IMR-90 (cell line): ENCODE results near the gene ARMC6. TPM values are rescaled to one million over a fixed set of nuclear protein-coding genes. Genes with fewer than 3 reads are reported as not detected.

Experiments
- ATAC-seq: fragments of 200-7000 bp; cut with Tn5 transposase; 2 replicates; pipeline ENCODE4 v1.9.1; 2020; ENCODE audit warnings: low read depth, mild to moderate bottlenecking, moderate library complexity
- BruUV-seq: library from RNA; stranded (reverse); fragments of 400-500 nt; replicated peaks from 2 replicates; lab custom pipeline; 2021; lab: Mats Ljungman, UMichigan
- CTCF ChIA-PET: fragments of 300-600 bp; formaldehyde crosslinking; extraction: SDS; loops from one replicate; lab custom pipeline; 2021; ENCODE audit warnings: antibody characterized with exemption; lab: Yijun Ruan, JAX
- POLR2A ChIA-PET: fragments of 300-600 bp; sonication (Branson Sonifier 250); formaldehyde crosslinking; loops from one replicate; lab custom pipeline; 2022; ENCODE audit warnings: antibody characterized with exemption; ENCODE audit not compliant: unreplicated experiment; lab: Charles Lee
- DNase-seq: peaks from one replicate; pipeline ENCODE4 v3.0.0; 2013
- H2AFZ ChIP-seq: replicated peaks from 2 replicates; pipeline ENCODE3; 2013; ENCODE audit warnings: low read length, mild to moderate bottlenecking; ENCODE audit not compliant: poor library complexity
- H2AK5ac ChIP-seq: 2 replicates; pipeline ENCODE4 v1.6.1; 2013; ENCODE audit warnings: low read depth, low read length, inconsistent platforms
- H2AK9ac ChIP-seq: replicated peaks from 2 replicates; pipeline ENCODE3; 2013; ENCODE audit warnings: mild to moderate bottlenecking, low read depth, low read length, moderate library complexity; ENCODE audit not compliant: poor library complexity
- H2BK120ac ChIP-seq: 2 replicates; pipeline ENCODE4 v1.6.1; 2013; ENCODE audit warnings: low read depth, low read length, inconsistent platforms
- H2BK15ac ChIP-seq: 3 replicates; pipeline ENCODE4 v1.6.1; 2013; ENCODE audit warnings: low read depth, low read length, inconsistent platforms
- H2BK20ac ChIP-seq: 2 replicates; pipeline ENCODE4 v1.6.1; 2013; ENCODE audit warnings: low read depth, mild to moderate bottlenecking, inconsistent platforms, low read length, moderate library complexity
- H2BK5ac ChIP-seq: 2 replicates; pipeline ENCODE4 v1.6.1; 2013; ENCODE audit warnings: mild to moderate bottlenecking, low read depth, low read length, inconsistent platforms; ENCODE audit not compliant: poor library complexity, severe bottlenecking
- H3K14ac ChIP-seq: replicated peaks from 2 replicates; pipeline ENCODE4 v1.6.1; 2013; ENCODE audit warnings: low read depth, low read length, inconsistent platforms
- H3K18ac ChIP-seq: 2 replicates; pipeline ENCODE4 v1.6.1; 2013; ENCODE audit warnings: low read depth, low read length, control low read depth
- H3K23ac ChIP-seq: 2 replicates; pipeline ENCODE4 v1.6.1; 2013; ENCODE audit warnings: low read depth, low read length, inconsistent platforms
- H3K27ac ChIP-seq: 2 replicates; pipeline ENCODE4 v1.5.1; 2013; ENCODE audit warnings: mild to moderate bottlenecking, control low read depth, low read length; ENCODE audit not compliant: insufficient read depth
- H3K27me3 ChIP-seq: 2 replicates; pipeline ENCODE4 v1.6.1; 2013; ENCODE audit warnings: low read length; ENCODE audit not compliant: control insufficient read depth, insufficient read depth
- H3K36me3 ChIP-seq: 2 replicates; pipeline ENCODE4 v1.6.1; 2013; ENCODE audit warnings: low read length, mixed read lengths; ENCODE audit not compliant: control insufficient read depth, insufficient read depth
- H3K4ac ChIP-seq: 2 replicates; pipeline ENCODE4 v1.6.1; 2013; ENCODE audit warnings: low read depth, low read length, inconsistent platforms
- H3K4me1 ChIP-seq: 2 replicates; pipeline ENCODE4 v1.6.1; 2013; ENCODE audit warnings: low read length, mixed read lengths; ENCODE audit not compliant: control insufficient read depth, insufficient read depth
- H3K4me2 ChIP-seq: 2 replicates; pipeline ENCODE4 v1.6.1; 2013; ENCODE audit warnings: low read depth, mild to moderate bottlenecking, control low read depth, low read length, moderate library complexity
- H3K4me3 ChIP-seq: 2 replicates; pipeline ENCODE4 v1.5.1; 2013; ENCODE audit warnings: low read depth, mild to moderate bottlenecking, control low read depth, low read length, moderate library complexity; ENCODE audit not compliant: insufficient read depth
- H3K56ac ChIP-seq: 2 replicates; pipeline ENCODE4 v1.6.1; 2013; ENCODE audit warnings: low read length, inconsistent platforms; ENCODE audit not compliant: insufficient read depth; ENCODE audit errors: extremely low read depth
- H3K79me1 ChIP-seq, 2 experiments: 2 replicates each; pipeline ENCODE4 v1.6.1; 2013; ENCODE audit warnings: low read length in 2 of 2, inconsistent platforms in 1 of 2, low read depth in 1 of 2
- H3K9ac ChIP-seq: 2 replicates; pipeline ENCODE4 v1.6.1; 2013; ENCODE audit warnings: low read depth, low read length, control low read depth
- H3K9me1 ChIP-seq: 2 replicates; pipeline ENCODE4 v1.6.1; 2013; ENCODE audit warnings: low read length, inconsistent platforms; ENCODE audit not compliant: insufficient read depth
- H3K9me3 ChIP-seq: 2 replicates; pipeline ENCODE4 v1.6.1; 2013; ENCODE audit warnings: low read length; ENCODE audit not compliant: control insufficient read depth, insufficient read depth
- H4K20me1 ChIP-seq: 2 replicates; pipeline ENCODE4 v1.6.1; 2013; ENCODE audit warnings: low read length, inconsistent platforms; ENCODE audit not compliant: insufficient read depth
- H4K5ac ChIP-seq: 2 replicates; pipeline ENCODE4 v1.6.1; 2013; ENCODE audit warnings: mild to moderate bottlenecking, low read depth, low read length, control low read depth
- H4K8ac ChIP-seq, 2 experiments: 2 replicates each; pipeline ENCODE4 v1.6.1; 2013; ENCODE audit warnings: low read depth in 2 of 2, low read length in 2 of 2, control low read depth in 1 of 2, inconsistent platforms in 1 of 2
- H4K91ac ChIP-seq: 2 replicates; pipeline ENCODE4 v1.6.1; 2013; ENCODE audit warnings: low read depth, low read length, inconsistent platforms; ENCODE audit not compliant: insufficient read depth
- BHLHE40 ChIP-seq: fragments of 150-350 bp; IDR thresholded peaks from 2 replicates; pipeline ENCODE4 v1.6.1; 2016; ENCODE audit warnings: mild to moderate bottlenecking, low read depth, low read length
- CEBPB ChIP-seq: IDR thresholded peaks from 2 replicates; pipeline ENCODE4 v1.6.1; 2012; ENCODE audit warnings: low read depth, low read length, improper control_type of control experiment
- MAFK ChIP-seq: IDR thresholded peaks from 2 replicates; pipeline ENCODE4 v1.6.1; 2012; ENCODE audit warnings: low read depth, low read length, improper control_type of control experiment
- MXI1 ChIP-seq: IDR thresholded peaks from 2 replicates; pipeline ENCODE4 v1.6.1; 2012; ENCODE audit warnings: low read depth, mild to moderate bottlenecking, low read length, moderate library complexity, borderline replicate concordance
- NFE2L2 ChIP-seq: fragments of 150-350 bp; IDR thresholded peaks from 2 replicates; pipeline ENCODE4 v1.6.1; 2016; ENCODE audit warnings: low read depth, mild to moderate bottlenecking, low read length
- POLR2A ChIP-seq: IDR thresholded peaks from 2 replicates; pipeline ENCODE4 v1.6.1; 2012; ENCODE audit warnings: mild to moderate bottlenecking, low read depth, low read length
- RFX5 ChIP-seq: IDR thresholded peaks from 2 replicates; pipeline ENCODE4 v1.8.0; 2012; ENCODE audit warnings: low read depth, mild to moderate bottlenecking, low read length, moderate library complexity
- SMC3 ChIP-seq: fragments of 150-350 bp; IDR thresholded peaks from 2 replicates; pipeline ENCODE4 v1.6.1; 2016; ENCODE audit warnings: low read depth, mild to moderate bottlenecking, antibody characterized with exemption, low read length, moderate library complexity
- USF2 ChIP-seq: fragments of 150-350 bp; IDR thresholded peaks from 2 replicates; pipeline ENCODE4 v1.6.1; 2017; ENCODE audit warnings: mild to moderate bottlenecking, antibody characterized with exemption, low read length, low read depth
- WGBS, 2 experiments: methylation state at CpG; one replicate each; pipeline versions ENCODE4 v1.1.5 to v1.1.7; 2013; ENCODE audit warnings: missing lambda C conversion rate in 2 of 2; ENCODE audit not compliant: insufficient read length in 1 of 2; ENCODE audit errors: extremely low coverage in 2 of 2; 5-methylcytosine and 5-hydroxymethylcytosine counted together
- dilution Hi-C: fragments of 300-500 bp; cut with HindIII; formaldehyde crosslinking; loops from one replicate; pipeline ENCODE4 v1.14.3; 2018; ENCODE audit warnings: low sequenced_read_pairs; ENCODE audit not compliant: unreplicated experiment
- in situ Hi-C: fragments of 300-500 bp; cut with MboI; formaldehyde crosslinking; loops from 3 replicates; pipeline ENCODE4 v1.14.3; 2019; ENCODE audit warnings: low sequenced_read_pairs, inconsistent platforms, mixed read lengths
- intact Hi-C: fragments of 100-400 bp; cut with micrococcal nuclease; formaldehyde crosslinking; loops from 2 replicates; pipeline ENCODE4 v1.10.0; 2022
- polyA plus RNA-seq, 3 experiments: library from polyadenylated mRNA; depleted of rRNA; stranded (reverse); fragments of >200 nt; gene quantifications; 2 replicates each; pipeline ENCODE4 v1.2.3, GENCODE V29; 2012; ENCODE audit warnings: low replicate concordance in 1 of 3
- total RNA-seq: library from RNA; depleted of rRNA; stranded (reverse); fragments of >200 nt; gene quantifications from 2 replicates; pipeline ENCODE4 v1.2.3, GENCODE V29; 2012

ARMC6 gene
- total and polyA plus RNA-seq, 2 of the 4 experiments (the other 2 are of a cell fraction), result 41.5 to 52.7 TPM

DNA sequence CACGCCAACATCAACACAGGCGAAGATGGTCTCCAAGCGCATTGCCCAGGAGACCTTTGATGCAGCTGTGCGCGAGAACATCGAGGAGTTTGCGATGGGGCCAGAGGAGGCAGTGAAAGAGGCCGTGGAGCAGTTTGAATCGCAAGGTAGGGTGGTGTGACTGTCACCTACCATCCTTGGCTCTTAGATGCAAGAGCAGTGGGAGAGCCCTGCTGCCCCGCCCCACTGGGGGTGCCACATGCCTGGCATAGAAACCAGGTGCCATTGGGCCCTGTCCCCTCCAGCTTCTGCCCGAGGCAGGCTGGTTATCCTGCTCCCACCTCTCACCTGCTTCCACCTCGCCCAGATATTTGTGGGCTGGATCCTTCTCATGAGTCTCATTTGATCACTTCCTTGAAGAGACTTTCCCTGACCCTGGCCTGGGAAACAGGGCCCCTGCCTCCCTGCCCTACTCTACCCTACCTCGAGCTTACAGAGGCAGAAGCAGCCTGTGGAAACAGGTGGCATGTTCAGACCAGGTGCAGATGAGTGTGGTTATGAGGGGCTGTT is 9.4 kb downstream of the ARMC6 start:
- Histone ChIP-seq H2AK9ac (peak overlapping the region; percentile 13), H3K56ac (no peak overlapping the region), H2BK120ac (no peak overlapping the region), H2BK15ac (no peak overlapping the region), H2AK5ac (no peak overlapping the region), H4K20me1 (peaks cover 11% of the 10 kb centered on the region), H4K8ac (no peak overlapping the region), H3K4me2 (no peak overlapping the region), H3K23ac (no peak overlapping the region), H3K9ac (no peak overlapping the region), H3K27ac (no peak overlapping the region), H3K9me3 (no peaks in the 10 kb centered on the region; the same call in 1 of the 2 replicates), H3K36me3 (peaks cover 25% of the 10 kb centered on the region), H3K9me1 (peaks cover 9% of the 10 kb centered on the region), H3K18ac (no peak overlapping the region), H4K91ac (no peak overlapping the region), H3K4ac (no peak overlapping the region), H3K4me3 (no peak overlapping the region), H2AFZ (peak overlapping the region; percentile 23), H3K27me3 (no peaks in the 10 kb centered on the region), H2BK20ac (no peak overlapping the region), H3K4me1 (peaks cover 4% of the 10 kb centered on the region; the same call in 1 of the 2 replicates), H3K79me1 (peaks cover 40 to 47% of the 10 kb centered on the region in 2 experiments), H2BK5ac (no peak overlapping the region), H3K14ac (no peak overlapping the region), H4K5ac (no peak overlapping the region)
- intact Hi-C loops (no loop called here), dilution Hi-C loops (no loop called here), in situ Hi-C loops (no loop called here)
- 100% methylated on average over 2 of the region's 13 CpGs; no CpG with 5 or more reads in 1 of the 2 experiments for WGBS, 2 experiments
- no peak for DNase-seq
- TF ChIP-seq SMC3 (no peak), MAFK (no peak), USF2 (no peak), POLR2A (no peak), RFX5 (no peak), MXI1 (no peak), BHLHE40 (no peak), NFE2L2 (no peak), CEBPB (no peak)
- no TSS peak for BruUV-seq
- ATAC-seq, result no peak
- POLR2A ChIA-PET, result no interaction called here
- CTCF ChIA-PET, result no interaction called here
